PC-3 (cell line): ENCODE measurements around the gene USP15. TPM values are rescaled to one million over a fixed set of nuclear protein-coding genes. Genes with fewer than 3 reads are reported as not detected.

ENCODE experiments used
- ATAC-seq: fragments of 200-7000 bp; cut with Tn5 transposase; 2 replicates; pipeline ENCODE4 v1.9.1; 2020; ENCODE audit warnings: mild to moderate bottlenecking, moderate library complexity
- BruUV-seq: library from RNA; stranded (reverse); fragments of 400-500 nt; replicated peaks from 2 replicates; lab custom pipeline; 2021; lab: Mats Ljungman, UMichigan
- CTCF ChIA-PET: fragments of 300-600 bp; sonication (Branson Sonifier 250); formaldehyde crosslinking; loops from one replicate; lab custom pipeline; 2022; ENCODE audit warnings: antibody characterized with exemption; lab: Charles Lee
- POLR2A ChIA-PET: fragments of 300-600 bp; sonication (Branson Sonifier 250); formaldehyde crosslinking; loops from one replicate; lab custom pipeline; 2022; ENCODE audit warnings: antibody characterized with exemption; ENCODE audit not compliant: unreplicated experiment; lab: Charles Lee
- DNase-seq: peaks from one replicate; pipeline ENCODE4 v3.0.0-alpha.2; 2015
- H2AFZ ChIP-seq: fragments of 300-600 bp; sonication (generic); 2 replicates; pipeline ENCODE4 v1.6.0; 2016; ENCODE audit warnings: antibody characterized with exemption, low read length
- H3F3A ChIP-seq: fragments of 300-600 bp; sonication (generic); one replicate; pipeline ENCODE4 v1.6.0; 2017; ENCODE audit warnings: antibody characterized with exemption, low read length, control low read depth, mild to moderate bottlenecking; ENCODE audit not compliant: unreplicated experiment
- H3K27ac ChIP-seq: fragments of 300-600 bp; sonication (generic); 2 replicates; pipeline ENCODE4 v1.5.1; 2016; ENCODE audit warnings: mild to moderate bottlenecking, low read length
- H3K27me3 ChIP-seq: fragments of 300-600 bp; sonication (generic); 2 replicates; pipeline ENCODE4 v1.6.1; 2016; ENCODE audit warnings: low read length, mixed read lengths
- H3K36me3 ChIP-seq: fragments of 300-600 bp; sonication (generic); 2 replicates; pipeline ENCODE4 v1.6.1; 2016; ENCODE audit warnings: low read depth, mixed run types, low read length, mixed read lengths
- H3K4me1 ChIP-seq: fragments of 300-600 bp; sonication (generic); 2 replicates; pipeline ENCODE4 v1.5.1; 2016; ENCODE audit warnings: low read length; ENCODE audit not compliant: insufficient read depth
- H3K4me2 ChIP-seq: fragments of 300-600 bp; sonication (generic); 2 replicates; pipeline ENCODE4 v1.6.0; 2016; ENCODE audit warnings: low read length
- H3K4me3 ChIP-seq: fragments of 300-600 bp; sonication (generic); 2 replicates; pipeline ENCODE4 v1.5.1; 2016; ENCODE audit warnings: mild to moderate bottlenecking, low read length, mixed read lengths
- H3K79me2 ChIP-seq: fragments of 300-600 bp; sonication (generic); 2 replicates; pipeline ENCODE4 v1.6.1; 2017; ENCODE audit warnings: low read length, mixed read lengths
- H3K9ac ChIP-seq: fragments of 300-600 bp; sonication (generic); 2 replicates; pipeline ENCODE4 v1.6.0; 2016; ENCODE audit warnings: mild to moderate bottlenecking, low read length
- H3K9me2 ChIP-seq: fragments of 300-600 bp; sonication (generic); replicated peaks from 2 replicates; pipeline ENCODE4 v1.6.1; 2016; ENCODE audit warnings: mixed run types, low read length, mixed read lengths
- H3K9me3 ChIP-seq: fragments of 300-600 bp; sonication (generic); 2 replicates; pipeline ENCODE4 v1.6.1; 2016; ENCODE audit warnings: low read length, mixed read lengths
- H4K20me1 ChIP-seq: fragments of 300-600 bp; sonication (generic); 2 replicates; pipeline ENCODE4 v1.6.1; 2016; ENCODE audit warnings: low read length, mixed read lengths
- CTCF ChIP-seq: fragments of 300-600 bp; sonication (generic); conservative IDR thresholded peaks from 2 replicates; pipeline ENCODE4 v1.5.1; 2017; ENCODE audit warnings: antibody characterized with exemption, low read depth, mild to moderate bottlenecking, low read length
- EZH2 ChIP-seq: fragments of 300-600 bp; sonication (generic); IDR thresholded peaks from one replicate; pipeline ENCODE4 v1.6.1; 2017; ENCODE audit warnings: antibody characterized with exemption, mild to moderate bottlenecking, low read length; ENCODE audit not compliant: unreplicated experiment
- EZH2phosphoT487 ChIP-seq: fragments of 300-600 bp; sonication (generic); IDR thresholded peaks from 2 replicates; pipeline ENCODE4 v1.6.1; 2018; ENCODE audit warnings: mild to moderate bottlenecking, antibody characterized with exemption, low read length, borderline replicate concordance
- intact Hi-C: fragments of 100-400 bp; cut with micrococcal nuclease; formaldehyde crosslinking; loops from 2 replicates; pipeline ENCODE4 v1.9.0; 2023
- total RNA-seq: library from RNA; depleted of rRNA; stranded (reverse); fragments of >200 nt; gene quantifications from 2 replicates; pipeline ENCODE4 v1.2.3, GENCODE V29; 2014

Gene USP15
- total RNA-seq, 1 experiment from 2014 or later, result 46.1 TPM

GRCh38 chr12:62379026-62379722 lies 119.0 kb downstream of the USP15 start:
- no TSS peak for BruUV-seq
- ATAC-seq (0 out of 2 replicates have a peak, but pooled peaks have one; percentile 33), DNase-seq (no peak)
- Histone ChIP-seq H3K9me2 (no peaks in the 10 kb centered on the region), H3K79me2 (no peaks in the 10 kb centered on the region), H3K27me3 (no peaks in the 10 kb centered on the region), H3K9ac (no peak overlapping the region), H3K4me2 (no peak overlapping the region), H3K36me3 (peaks cover 9% of the 10 kb centered on the region; the same call in 1 of the 2 replicates), H3K4me3 (no peak overlapping the region), H3F3A (no peaks in the 10 kb centered on the region), H3K9me3 (no peaks in the 10 kb centered on the region), H3K27ac (no peak overlapping the region), H2AFZ (no peak overlapping the region), H4K20me1 (no peaks in the 10 kb centered on the region; the same call in 1 of the 2 replicates), H3K4me1 (no peaks in the 10 kb centered on the region)
- intact Hi-C loops, result no loop called here
- TF ChIP-seq EZH2phosphoT487 (no peak), EZH2 (no peak), CTCF (no peak)
- ChIA-PET POLR2A (no interaction called here), CTCF (no interaction called here)

DNA sequence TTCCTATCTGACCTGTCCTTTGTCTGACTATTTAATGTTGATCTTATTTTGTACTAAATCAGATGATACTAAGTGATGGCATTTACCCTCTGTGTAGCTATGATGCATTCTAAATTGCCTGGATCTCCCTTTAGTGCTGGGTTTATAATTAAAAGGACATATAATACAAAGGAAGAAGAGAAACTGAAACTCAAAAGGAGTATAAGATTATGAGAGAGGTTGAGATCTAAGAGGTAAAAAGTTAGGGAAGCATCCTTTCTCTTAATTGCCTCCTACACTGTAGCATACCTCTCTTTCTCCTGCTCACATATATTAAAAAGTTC lies 119.5 kb downstream of the USP15 start:
- intact Hi-C loops, result no loop called here
- no peak for TF ChIP-seq CTCF
- no peak for TF ChIP-seq EZH2
- no peak for TF ChIP-seq EZH2phosphoT487
- ATAC-seq (no peak), DNase-seq (no peak)
- no peaks in the 10 kb centered on the region for H3K79me2 ChIP-seq
- H3K4me2 ChIP-seq, result no peak overlapping the region
- H3K9me2 ChIP-seq, result no peaks in the 10 kb centered on the region
- H3K4me3 ChIP-seq, result no peak overlapping the region
- ChIA-PET POLR2A (no interaction called here), CTCF (no interaction called here)
- no peaks in the 10 kb centered on the region for H3K4me1 ChIP-seq
- no peaks in the 10 kb centered on the region; the same call in 1 of the 2 replicates for H4K20me1 ChIP-seq
- H3F3A ChIP-seq, result no peaks in the 10 kb centered on the region
- no TSS peak for BruUV-seq
- no peak overlapping the region for H2AFZ ChIP-seq
- H3K27ac ChIP-seq, result no peak overlapping the region
- no peak overlapping the region for H3K9ac ChIP-seq
- peaks cover 6% of the 10 kb centered on the region; the same call in 1 of the 2 replicates for H3K36me3 ChIP-seq
- H3K9me3 ChIP-seq, result no peaks in the 10 kb centered on the region
- H3K27me3 ChIP-seq, result no peaks in the 10 kb centered on the region

- CTCF ChIA-PET, result no interaction called here
- Histone ChIP-seq H3K79me2 (no peaks in the 10 kb centered on the region), H3K4me2 (no peak overlapping the region), H2AFZ (no peak overlapping the region), H3K9ac (no peak overlapping the region), H3K9me3 (no peaks in the 10 kb centered on the region), H3K27me3 (no peaks in the 10 kb centered on the region), H3K4me1 (no peaks in the 10 kb centered on the region), H4K20me1 (no peaks in the 10 kb centered on the region; the same call in 1 of the 2 replicates), H3K4me3 (no peak overlapping the region), H3K9me2 (no peaks in the 10 kb centered on the region), H3K36me3 (peaks cover 20% of the 10 kb centered on the region; the same call in 1 of the 2 replicates), H3K27ac (no peak overlapping the region), H3F3A (no peaks in the 10 kb centered on the region)
- DNase-seq (no peak), ATAC-seq (no peak)
- intact Hi-C loops, result no loop called here
- no TSS peak for BruUV-seq
- POLR2A ChIA-PET, result no interaction called here
- TF ChIP-seq EZH2, result no peak
- no peak for TF ChIP-seq CTCF
- TF ChIP-seq EZH2phosphoT487, result no peak
Measured at GRCh38 chr12:62382526-62382925, 122.3 kb downstream of the USP15 start.
